Measurements from ENCODE around the gene TBL1XR1.

The TBL1XR1 gene

GRCh38 chr3:177182352-177182751 is 14.9 kb downstream of the TBL1XR1 start:
- no peak overlapping the region for H3K4me3 ChIP-seq (replicated peaks; ENCODE audit: low read depth, low read length)
- TF ChIP-seq CTCF (IDR thresholded peaks at IDR 0.05; ENCODE audit: low read depth, low read length, missing control alignments): no peak
- no peak for DNase-seq (ENCODE audit: extremely low read depth, low read depth)

DNA sequence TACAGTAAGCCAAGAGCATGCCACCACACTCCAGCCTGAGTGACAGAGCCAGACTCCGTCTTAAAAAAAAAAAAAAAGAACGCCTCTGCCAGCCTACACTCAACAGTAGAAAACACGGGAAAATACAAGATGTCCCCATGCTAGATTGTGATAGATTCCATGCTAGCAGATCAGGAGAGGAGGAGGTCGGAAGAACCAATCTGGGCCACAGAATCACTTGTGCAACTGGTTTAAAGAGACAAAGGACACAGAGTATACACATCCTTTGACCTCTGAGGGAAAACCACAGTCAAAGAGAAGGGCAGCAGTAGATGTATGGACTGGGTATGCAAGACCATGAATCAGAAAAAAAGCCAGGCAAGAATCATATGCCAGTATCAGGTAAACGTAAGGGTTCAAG is 15.9 kb downstream of the TBL1XR1 start:
- no peak for TF ChIP-seq CTCF (IDR thresholded peaks at IDR 0.05; ENCODE audit: low read depth, low read length, missing control alignments)
- no peak overlapping the region for H3K4me3 ChIP-seq (replicated peaks; ENCODE audit: low read depth, low read length)
- no peak for DNase-seq (ENCODE audit: extremely low read depth, low read depth)

DNA sequence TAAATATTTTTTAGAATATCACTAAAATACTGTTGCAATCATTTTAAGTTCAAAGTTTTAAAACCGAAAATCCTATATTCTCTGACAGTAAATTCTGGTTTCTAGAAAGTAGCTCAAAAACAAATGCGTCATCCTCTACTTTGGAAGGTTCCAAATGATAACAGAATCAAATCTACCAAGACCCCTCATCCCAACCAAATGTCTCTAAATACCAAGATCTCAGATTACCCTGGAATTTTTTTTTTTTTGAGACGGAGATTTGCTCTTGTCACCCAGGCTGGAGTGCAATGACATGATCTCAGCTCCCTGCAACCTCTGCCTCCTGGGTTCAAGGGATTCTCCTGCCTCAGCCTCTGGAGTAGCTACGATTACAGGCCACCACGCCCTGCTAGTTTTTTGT is 16.8 kb downstream of the TBL1XR1 start:
- no peak overlapping the region for H3K4me3 ChIP-seq (replicated peaks; ENCODE audit: low read depth, low read length)
- TF ChIP-seq CTCF (IDR thresholded peaks at IDR 0.05; ENCODE audit: low read depth, low read length, missing control alignments): no peak

DNA sequence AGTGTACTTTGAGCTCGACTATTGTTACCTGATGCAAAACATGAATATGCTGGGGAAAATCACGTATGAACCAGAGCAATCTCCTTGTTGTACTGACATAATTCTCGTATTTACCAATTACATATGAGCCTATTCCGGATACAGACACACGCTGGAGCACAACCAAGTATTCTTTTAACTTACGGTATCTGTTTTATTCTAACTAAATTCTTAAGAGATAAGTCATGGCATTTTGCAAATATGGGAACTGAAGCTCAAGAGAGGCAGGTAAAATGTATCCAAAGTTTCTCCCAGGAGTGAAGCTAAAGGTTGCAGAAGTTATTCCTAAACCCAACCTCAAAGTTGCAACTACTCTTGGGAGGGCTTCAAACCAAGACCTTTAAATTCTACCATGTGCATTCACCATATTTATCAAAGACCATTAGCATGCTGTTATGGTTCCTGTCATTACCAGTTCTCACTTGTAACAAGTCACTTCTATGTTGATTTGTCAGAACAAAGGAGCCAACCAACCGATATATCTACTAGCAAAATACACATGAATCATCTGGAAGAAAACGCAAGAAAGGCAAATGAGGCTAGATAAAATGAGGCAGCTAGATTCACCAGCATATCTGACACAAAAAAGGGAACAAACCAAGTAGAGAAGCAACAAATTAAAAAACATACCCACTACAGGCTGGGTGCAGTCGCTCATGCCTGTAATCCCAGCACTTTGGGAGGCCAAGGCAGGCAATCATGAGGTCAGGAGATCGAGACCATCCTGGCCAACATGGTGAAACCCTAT is 17.8 kb downstream of the TBL1XR1 start:
- H3K4me3 ChIP-seq (replicated peaks; ENCODE audit: low read depth, low read length): no peak overlapping the region
- no peak for TF ChIP-seq CTCF (IDR thresholded peaks at IDR 0.05; ENCODE audit: low read depth, low read length, missing control alignments)
- no peak for DNase-seq (ENCODE audit: extremely low read depth, low read depth)

More for the DNA sequence above, 16.8 kb downstream of the TBL1XR1 start:
- no peak for DNase-seq (ENCODE audit: extremely low read depth, low read depth)

- no peak overlapping the region for H3K4me3 ChIP-seq (replicated peaks; ENCODE audit: low read depth, low read length)
- no peak for DNase-seq (ENCODE audit: extremely low read depth, low read depth)
- TF ChIP-seq CTCF (IDR thresholded peaks at IDR 0.05; ENCODE audit: low read depth, low read length, missing control alignments): no peak
Observed at GRCh38 chr3:177177749-177178221, 19.5 kb downstream of the TBL1XR1 start.

DNA sequence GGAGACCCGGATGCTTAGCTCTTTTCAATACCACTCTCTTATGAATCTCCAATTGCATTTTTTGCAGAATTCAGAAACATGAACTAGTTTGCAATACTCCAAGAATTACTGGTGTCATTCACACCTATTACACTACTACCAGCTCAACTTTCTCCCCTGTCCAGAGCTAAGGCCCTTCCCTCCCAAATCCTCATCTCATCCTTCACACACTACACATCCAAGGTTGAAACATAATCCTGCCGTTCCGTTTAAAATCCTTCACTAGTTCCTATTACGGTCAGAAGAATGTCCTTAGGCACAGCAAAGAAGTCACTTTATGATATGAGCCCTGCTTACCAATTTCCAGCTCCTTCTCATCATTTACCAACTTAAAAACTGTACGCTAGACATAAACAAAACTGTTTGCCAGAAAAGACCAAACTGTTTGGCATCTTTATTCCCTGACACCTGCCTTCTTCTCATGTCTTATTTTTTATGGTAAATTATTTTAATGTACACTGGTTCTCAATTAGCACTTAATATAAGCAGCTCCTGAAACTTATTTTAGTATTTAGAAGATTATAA is 22.6 kb downstream of the TBL1XR1 start:
- DNase-seq (ENCODE audit: extremely low read depth, low read depth): no peak
- H3K4me3 ChIP-seq (replicated peaks; ENCODE audit: low read depth, low read length): no peak overlapping the region
- no peak for TF ChIP-seq CTCF (IDR thresholded peaks at IDR 0.05; ENCODE audit: low read depth, low read length, missing control alignments)
